Measurements from ENCODE around the gene PCDHGA1.

GRCh38 chr5:141384471-141385267, 54.4 kb downstream of the PCDHGA1 start:
- TF ChIP-seq EZH2 (IDR thresholded peaks at IDR 0.05; ENCODE audit: borderline replicate concordance, low read length) (no peak), CTCF (conservative IDR thresholded peaks at IDR 0.05 in 1 of 2, IDR thresholded peaks at IDR 0.05 in 1 of 2; ENCODE audit: extremely low read depth in 1 of 2, insufficient read depth in 1 of 2, low read depth in 1 of 2, low read length in 2 of 2) (no peak)
